Measurements from ENCODE around the gene SLC15A3.
A peak's percentile ranks its signal among the peaks of the same experiment; 100 is the strongest.

Gene SLC15A3

DNA sequence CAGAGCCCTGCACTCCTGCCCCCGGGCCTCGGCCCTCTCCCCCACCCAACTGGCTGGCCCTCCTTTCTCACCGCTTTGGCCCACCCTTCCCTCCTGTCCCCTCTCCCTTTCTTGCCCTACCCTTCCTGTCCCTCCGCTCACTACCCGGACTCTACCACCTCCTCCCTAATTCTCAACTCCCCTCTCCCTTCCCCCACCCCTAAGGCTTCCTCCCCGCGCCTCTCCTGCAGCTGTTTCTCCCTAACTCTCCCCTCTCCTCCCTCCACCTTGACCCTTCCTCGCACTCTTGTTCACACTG, 421 bp downstream of the SLC15A3 start:
- H3K27ac Mint-ChIP-seq: peak overlapping the region; percentile 73 to 86
- H3K4me1 Mint-ChIP-seq (ENCODE audit: low read depth in 2 of 2): peaks cover 14 to 15% of the 10 kb centered on the region in 2 donors
- peak; percentile 3 for ATAC-seq (replicated peaks)
- DNase-seq: no peak
- H3K36me3 Mint-ChIP-seq (ENCODE audit: insufficient read depth): peaks cover 10% of the 10 kb centered on the region
- peaks cover 33 to 41% of the 10 kb centered on the region in 2 donors for H3K27me3 Mint-ChIP-seq
- H3K4me3 Mint-ChIP-seq: peak overlapping the region; percentile 72 to 91
- no peaks in the 10 kb centered on the region for H3K9me3 Mint-ChIP-seq

DNA sequence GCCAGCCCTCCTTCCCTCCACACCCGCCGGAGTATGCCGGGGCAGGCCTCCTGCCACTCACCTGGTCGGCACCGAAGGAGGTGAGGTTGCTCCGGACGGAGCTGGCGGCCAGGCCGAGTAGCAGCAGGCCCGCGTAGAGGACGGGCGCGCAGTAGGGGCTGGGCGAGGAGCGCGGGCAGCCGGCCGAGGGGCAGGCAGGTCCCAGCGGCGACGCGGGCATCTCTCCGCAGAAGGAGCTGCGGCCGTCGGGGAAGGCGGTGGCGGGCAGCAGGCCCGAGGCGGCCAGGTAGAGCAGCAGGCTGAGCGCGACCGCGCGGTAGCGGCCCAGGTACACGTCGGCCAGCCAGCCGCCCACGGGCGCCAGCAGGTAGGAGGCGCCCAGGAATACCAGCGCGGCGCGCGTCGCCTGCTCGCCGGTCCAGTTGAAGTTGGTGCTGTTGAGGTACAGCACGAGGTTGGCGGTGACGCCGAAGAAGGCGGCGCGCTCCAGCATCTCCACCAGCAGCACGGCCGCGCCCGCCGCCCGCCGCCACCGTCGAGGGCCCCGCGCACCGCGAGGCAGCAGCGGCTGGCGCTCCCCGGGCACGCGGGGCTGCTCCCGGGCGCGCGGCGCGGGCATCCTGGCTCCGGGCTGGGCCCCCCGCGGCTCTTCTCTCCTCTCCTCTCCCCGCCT, 907 bp downstream of the SLC15A3 start:
- Mint-ChIP-seq H3K27me3 (peaks cover 38 to 45% of the 10 kb centered on the region in 2 donors), H3K9me3 (no peaks in the 10 kb centered on the region), H3K4me1 (ENCODE audit: low read depth in 2 of 2) (peaks cover 14 to 15% of the 10 kb centered on the region in 2 donors), H3K36me3 (ENCODE audit: insufficient read depth) (peaks cover 10% of the 10 kb centered on the region), H3K4me3 (peak overlapping the region; percentile 72 to 91), H3K27ac (no peak overlapping the region)
- DNase-seq (no peak), ATAC-seq (replicated peaks) (peak; percentile 42)

DNA sequence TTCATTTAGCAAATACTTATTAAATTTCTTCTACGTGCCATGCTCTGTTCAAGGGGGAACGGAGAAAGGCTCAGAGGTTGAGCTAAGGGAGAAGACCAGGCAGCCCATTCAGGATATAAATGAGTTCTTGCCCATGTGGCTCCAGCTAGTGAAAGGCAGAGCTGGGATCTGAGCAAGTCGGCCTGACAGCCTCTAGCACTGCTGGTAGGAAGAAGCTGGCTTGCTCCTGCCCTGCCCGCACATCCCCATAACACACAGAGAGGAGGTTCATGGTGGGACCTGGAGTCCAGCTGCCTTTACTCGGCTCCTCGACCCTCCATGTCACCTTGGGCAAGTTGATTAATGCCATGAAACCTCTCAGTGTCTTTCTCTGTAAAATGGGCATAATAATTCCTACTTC, 2.0 kb downstream of the SLC15A3 start:
- DNase-seq (no peak), ATAC-seq (replicated peaks) (no peak)
- H3K4me1 Mint-ChIP-seq (ENCODE audit: low read depth in 2 of 2): peaks cover 14 to 15% of the 10 kb centered on the region in 2 donors
- H3K27me3 Mint-ChIP-seq: peaks cover 42 to 47% of the 10 kb centered on the region in 2 donors
- no peaks in the 10 kb centered on the region for H3K9me3 Mint-ChIP-seq
- peak overlapping the region in 1 of 2 donors; percentile 51 for H3K4me3 Mint-ChIP-seq
- peaks cover 10% of the 10 kb centered on the region for H3K36me3 Mint-ChIP-seq (ENCODE audit: insufficient read depth)
- H3K27ac Mint-ChIP-seq: no peak overlapping the region

DNA sequence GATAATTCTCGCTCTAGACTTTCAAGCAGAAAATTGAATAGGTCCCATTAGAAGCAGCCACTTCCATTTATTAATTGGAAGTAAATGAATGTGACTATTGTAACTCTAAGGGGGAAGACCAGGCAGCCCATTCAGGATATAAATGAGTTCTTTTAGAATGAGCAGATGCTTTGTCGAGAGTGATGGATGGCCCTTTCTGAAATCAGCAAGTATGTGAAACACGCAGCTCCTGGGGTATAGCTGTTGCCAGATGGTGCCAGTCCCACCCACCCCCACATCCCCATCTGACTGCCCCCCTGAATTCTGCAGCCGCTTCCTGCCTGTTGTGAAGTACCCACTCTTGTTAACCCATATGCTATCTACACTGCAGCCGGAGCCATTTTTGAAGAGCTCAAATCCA, 3.7 kb downstream of the SLC15A3 start:
- H3K27ac Mint-ChIP-seq: no peak overlapping the region
- DNase-seq: no peak
- ATAC-seq (replicated peaks): no peak
- H3K36me3 Mint-ChIP-seq (ENCODE audit: insufficient read depth): peaks cover 6% of the 10 kb centered on the region
- peaks cover 50% of the 10 kb centered on the region in 2 donors for H3K27me3 Mint-ChIP-seq
- H3K4me3 Mint-ChIP-seq: no peak overlapping the region
- H3K9me3 Mint-ChIP-seq: no peaks in the 10 kb centered on the region
- peaks cover 14 to 15% of the 10 kb centered on the region in 2 donors for H3K4me1 Mint-ChIP-seq (ENCODE audit: low read depth in 2 of 2)

DNA sequence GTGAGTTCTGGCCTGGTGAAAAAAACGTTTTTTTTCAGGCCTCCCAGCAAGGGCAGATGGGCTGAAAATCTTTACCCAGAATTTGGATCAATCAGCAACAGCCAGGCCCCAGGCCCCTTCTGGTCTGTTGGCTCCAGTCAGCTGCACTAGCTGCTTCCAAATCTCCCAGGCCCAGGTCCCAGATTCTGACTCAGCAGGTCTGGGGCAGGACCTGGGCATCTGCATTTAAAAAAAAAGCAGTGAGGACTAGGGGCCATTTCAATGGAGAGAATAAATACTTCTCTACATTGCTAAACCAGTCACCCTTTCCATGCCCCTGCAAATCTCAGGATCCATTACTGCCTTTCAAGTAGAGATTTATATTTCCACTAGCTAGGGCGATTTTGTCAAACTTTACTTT, 4.3 kb downstream of the SLC15A3 start:
- no peak for DNase-seq
- no peak overlapping the region for H3K27ac Mint-ChIP-seq
- peaks cover 6% of the 10 kb centered on the region for H3K36me3 Mint-ChIP-seq (ENCODE audit: insufficient read depth)
- H3K4me1 Mint-ChIP-seq (ENCODE audit: low read depth in 2 of 2): peaks cover 11 to 13% of the 10 kb centered on the region in 2 donors
- no peak for ATAC-seq (replicated peaks)
- no peaks in the 10 kb centered on the region for H3K9me3 Mint-ChIP-seq
- H3K27me3 Mint-ChIP-seq: peaks cover 45% of the 10 kb centered on the region in 2 donors
- H3K4me3 Mint-ChIP-seq: no peak overlapping the region

DNA sequence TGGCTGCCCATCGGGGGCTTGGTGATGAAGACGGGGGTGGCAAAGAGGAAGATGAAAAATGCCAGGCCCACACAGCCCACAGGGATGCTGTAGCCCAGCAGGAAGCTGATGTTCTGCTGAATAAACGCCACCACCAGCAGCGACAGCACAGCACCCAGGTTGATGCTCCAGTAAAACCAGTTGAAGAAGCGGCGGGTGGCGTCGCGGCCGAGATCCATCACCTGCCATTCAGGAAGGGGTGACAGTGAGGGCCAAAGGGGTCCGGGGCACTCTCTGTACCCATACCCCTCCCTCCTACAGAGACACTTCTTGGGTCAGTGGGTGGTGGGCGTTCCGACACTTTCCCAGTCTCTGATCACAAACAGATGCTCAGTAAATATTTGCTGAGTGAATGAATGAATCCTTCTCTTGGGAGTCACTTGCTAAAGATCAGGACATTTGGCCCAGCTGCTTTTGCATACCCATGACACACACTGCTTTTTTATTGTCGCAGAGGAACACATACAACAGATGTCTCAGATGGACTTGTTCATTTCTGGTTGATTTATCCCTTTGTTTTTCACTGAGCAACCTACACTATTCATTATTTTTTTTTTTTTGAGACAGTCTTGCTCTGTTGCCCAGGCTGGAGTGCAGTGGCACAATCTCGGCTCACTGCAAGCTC, 5.2 kb downstream of the SLC15A3 start:
- ATAC-seq (replicated peaks): no peak
- Mint-ChIP-seq H3K4me1 (ENCODE audit: low read depth in 2 of 2) (peaks cover 2 to 3% of the 10 kb centered on the region in 2 donors), H3K27ac (no peak overlapping the region), H3K27me3 (peaks cover 35 to 36% of the 10 kb centered on the region in 2 donors), H3K4me3 (no peak overlapping the region), H3K9me3 (no peaks in the 10 kb centered on the region), H3K36me3 (ENCODE audit: insufficient read depth) (peaks cover under 1% of the 10 kb centered on the region)
- DNase-seq: no peak

DNA sequence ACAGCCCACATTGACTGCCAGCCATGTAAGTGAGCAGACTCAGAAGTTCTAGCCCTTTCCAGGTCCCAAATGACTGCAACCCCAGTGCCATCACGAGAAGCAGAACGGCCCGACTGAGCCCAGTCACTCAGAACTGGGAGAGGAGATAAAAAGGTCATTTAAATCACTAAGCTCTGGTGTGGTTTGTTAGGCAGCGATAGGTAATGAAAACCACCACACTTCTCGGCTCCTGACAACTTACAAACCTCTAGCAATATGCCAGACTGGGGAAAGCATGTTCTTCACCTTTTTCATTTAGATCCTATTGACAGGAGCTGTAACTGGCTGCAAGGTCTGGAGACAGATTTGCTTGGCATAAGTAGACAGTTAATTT, 6.7 kb downstream of the SLC15A3 start:
- H3K9me3 Mint-ChIP-seq: no peaks in the 10 kb centered on the region
- no peak overlapping the region for H3K27ac Mint-ChIP-seq
- ATAC-seq (replicated peaks) (no peak), DNase-seq (no peak)
- H3K36me3 Mint-ChIP-seq (ENCODE audit: insufficient read depth): no peaks in the 10 kb centered on the region
- no peak overlapping the region for H3K4me3 Mint-ChIP-seq
- H3K4me1 Mint-ChIP-seq (ENCODE audit: low read depth in 2 of 2): no peaks in the 10 kb centered on the region
- H3K27me3 Mint-ChIP-seq: peaks cover 41 to 43% of the 10 kb centered on the region in 2 donors

DNA sequence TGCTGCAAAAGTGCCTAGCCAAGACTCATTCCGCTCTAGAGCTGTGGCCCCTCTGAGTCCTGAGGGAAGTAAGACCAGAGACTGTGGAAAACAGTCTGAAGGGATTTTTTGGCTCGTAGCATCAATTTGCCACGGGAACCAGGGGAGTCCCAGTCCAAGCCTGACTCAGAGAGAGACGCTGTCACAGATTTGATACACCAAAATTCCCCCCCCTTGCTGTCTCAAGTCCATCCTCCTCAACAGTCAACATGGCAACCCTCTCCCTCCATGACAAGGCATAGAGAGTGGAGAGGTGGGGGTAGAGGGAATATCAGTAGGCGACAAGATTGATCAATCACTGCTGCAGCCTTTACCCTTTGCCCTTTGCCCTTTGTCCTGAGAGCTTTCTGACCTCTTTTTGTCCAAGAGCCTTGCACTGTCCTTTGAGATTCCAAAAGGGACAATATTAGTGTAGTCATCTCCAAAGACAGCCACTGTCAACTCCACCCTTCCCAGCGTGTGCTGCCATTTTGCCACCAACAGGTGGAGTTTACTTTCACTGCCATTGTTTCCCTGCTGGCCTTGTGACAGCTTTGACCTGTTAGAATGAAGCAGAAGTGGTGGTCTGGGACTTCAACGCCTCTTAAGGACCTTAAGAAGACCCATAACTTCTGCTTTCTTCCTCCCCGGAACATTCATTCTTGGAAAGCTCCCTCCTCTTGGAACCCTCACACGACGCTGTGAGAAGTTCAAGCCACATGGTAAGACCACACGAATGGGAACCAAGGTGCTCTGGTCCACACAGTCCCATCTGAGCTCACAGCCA, 7.3 kb downstream of the SLC15A3 start:
- peak overlapping the region in 1 of 2 donors; percentile 49 for H3K27ac Mint-ChIP-seq

DNA sequence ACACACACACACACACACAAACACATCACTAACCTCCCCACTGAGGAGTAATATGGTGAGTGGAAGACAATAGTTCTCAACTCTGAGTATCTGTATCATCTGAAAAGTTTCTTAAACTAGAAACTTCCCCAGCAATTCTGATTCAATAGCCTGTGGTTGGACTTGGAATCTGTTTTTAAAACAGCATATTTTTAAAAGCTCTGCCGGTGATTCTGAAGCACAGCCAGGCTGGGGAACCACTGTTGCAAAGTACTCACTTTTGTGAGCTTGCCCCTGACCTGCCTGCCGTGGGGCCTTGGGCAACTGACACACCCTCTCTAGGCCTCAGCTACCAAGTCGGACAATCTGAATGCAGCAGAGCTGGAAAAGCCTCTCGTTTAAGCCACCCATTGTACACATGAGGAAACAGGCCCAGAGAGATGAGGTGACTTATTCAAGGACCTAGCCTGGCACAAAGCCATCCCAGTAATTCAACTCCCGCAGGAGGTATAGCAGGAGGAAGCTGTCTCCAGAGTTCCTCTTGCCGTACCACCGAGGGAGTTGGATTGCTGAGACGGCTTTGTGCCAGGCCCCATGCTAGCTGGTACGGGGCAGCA, 8.9 kb downstream of the SLC15A3 start:
- ATAC-seq (replicated peaks) (no peak), DNase-seq (no peak)
- Mint-ChIP-seq H3K27ac (no peak overlapping the region), H3K27me3 (peaks cover 38 to 40% of the 10 kb centered on the region in 2 donors), H3K9me3 (no peaks in the 10 kb centered on the region), H3K4me3 (no peak overlapping the region), H3K36me3 (ENCODE audit: insufficient read depth) (peaks cover 2% of the 10 kb centered on the region), H3K4me1 (ENCODE audit: low read depth in 2 of 2) (no peaks in the 10 kb centered on the region)

More for the DNA sequence above, 7.3 kb downstream of the SLC15A3 start:
- Mint-ChIP-seq H3K4me3 (no peak overlapping the region), H3K36me3 (ENCODE audit: insufficient read depth) (no peaks in the 10 kb centered on the region), H3K4me1 (ENCODE audit: low read depth in 2 of 2) (no peaks in the 10 kb centered on the region), H3K9me3 (no peaks in the 10 kb centered on the region), H3K27me3 (peaks cover 41 to 43% of the 10 kb centered on the region in 2 donors)
- DNase-seq (no peak), ATAC-seq (replicated peaks) (no peak)

DNA sequence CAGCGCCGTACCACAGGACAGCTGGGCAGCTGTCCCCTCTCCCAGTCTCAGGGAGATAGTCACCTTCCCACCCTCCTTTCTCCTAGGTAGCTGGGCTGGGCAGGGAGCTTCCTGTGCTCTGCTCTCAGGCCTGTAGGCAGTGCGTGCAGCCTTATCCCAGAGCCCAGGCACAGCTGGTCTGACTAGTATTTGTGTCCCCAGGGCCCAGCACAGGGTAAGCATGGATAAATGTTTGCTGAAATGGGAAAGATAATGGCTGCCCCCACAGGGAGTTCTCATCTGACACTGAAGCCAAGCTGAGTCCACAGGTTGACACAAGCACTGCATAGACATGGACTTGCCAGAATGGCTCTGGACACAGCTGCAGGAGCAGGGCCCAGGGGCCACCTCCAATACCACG, 9.8 kb downstream of the SLC15A3 start:
- no peaks in the 10 kb centered on the region for H3K9me3 Mint-ChIP-seq
- no peak for ATAC-seq (replicated peaks)
- no peaks in the 10 kb centered on the region for H3K4me1 Mint-ChIP-seq (ENCODE audit: low read depth in 2 of 2)
- H3K4me3 Mint-ChIP-seq: no peak overlapping the region
- peaks cover 2% of the 10 kb centered on the region for H3K36me3 Mint-ChIP-seq (ENCODE audit: insufficient read depth)
- DNase-seq: no peak
- H3K27me3 Mint-ChIP-seq: peaks cover 45% of the 10 kb centered on the region in 2 donors
- no peak overlapping the region for H3K27ac Mint-ChIP-seq

DNA sequence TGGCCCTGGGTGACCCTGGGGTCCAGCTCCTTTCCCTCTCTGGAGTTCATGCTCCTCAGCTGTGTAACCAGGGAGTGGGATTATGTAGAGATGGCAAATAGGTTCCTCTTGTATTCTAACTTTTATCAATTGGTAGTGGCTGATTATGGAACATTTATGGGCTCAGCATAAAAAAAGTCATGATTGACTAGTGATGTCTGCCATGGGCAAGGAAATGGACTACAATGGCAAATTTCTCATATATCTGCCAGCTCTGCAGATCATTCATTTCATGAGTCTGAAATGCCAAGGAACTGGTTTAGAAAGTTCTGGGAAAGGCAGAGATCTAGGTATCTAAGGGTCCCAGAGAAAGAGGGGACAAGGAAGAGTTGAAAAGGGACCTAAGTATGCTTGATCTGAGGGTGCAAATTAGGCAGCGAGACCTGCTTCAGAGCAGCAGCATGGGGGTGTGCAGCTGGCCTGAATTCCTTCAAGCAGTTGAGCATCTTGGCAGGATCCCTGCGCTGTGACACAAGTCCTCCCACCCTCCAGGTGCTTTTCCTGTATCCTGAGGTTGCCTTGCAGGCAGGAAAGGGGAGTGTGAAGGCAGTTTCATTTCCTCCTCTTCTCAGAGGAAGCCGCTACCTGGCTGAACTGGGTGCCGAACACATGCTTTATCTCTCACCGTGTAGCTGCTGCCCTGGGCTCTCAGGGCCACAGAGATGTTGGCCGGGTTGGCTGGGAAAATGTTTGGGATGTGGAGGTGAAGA, 10.4 kb downstream of the SLC15A3 start:
- H3K4me1 Mint-ChIP-seq (ENCODE audit: low read depth in 2 of 2): no peaks in the 10 kb centered on the region
- ATAC-seq (replicated peaks) (no peak), DNase-seq (no peak)
- peaks cover 2% of the 10 kb centered on the region for H3K36me3 Mint-ChIP-seq (ENCODE audit: insufficient read depth)
- H3K27ac Mint-ChIP-seq: no peak overlapping the region
- no peak overlapping the region for H3K4me3 Mint-ChIP-seq
- no peaks in the 10 kb centered on the region for H3K9me3 Mint-ChIP-seq
- H3K27me3 Mint-ChIP-seq: peaks cover 43 to 51% of the 10 kb centered on the region in 2 donors

DNA sequence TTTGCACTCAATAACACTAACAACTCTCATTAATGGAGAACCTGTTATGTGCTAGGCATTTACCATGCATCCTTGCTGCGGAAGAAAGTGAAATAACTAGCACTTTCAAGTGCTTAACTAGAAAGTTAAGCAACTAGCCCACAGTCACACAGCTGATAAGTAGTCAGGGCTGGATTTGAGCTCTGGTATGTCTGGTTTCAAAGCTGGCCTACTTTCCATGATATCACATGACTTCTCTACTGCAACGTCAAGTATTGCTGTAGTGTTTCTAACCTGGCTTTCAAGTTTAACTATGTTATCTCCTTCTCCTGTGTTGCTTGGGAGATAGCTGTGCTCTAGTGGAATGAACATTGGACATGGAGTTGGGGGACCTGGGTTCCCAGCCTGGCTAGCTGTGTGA, 12.1 kb downstream of the SLC15A3 start:
- H3K9me3 Mint-ChIP-seq: no peaks in the 10 kb centered on the region
- no peak overlapping the region for H3K4me3 Mint-ChIP-seq
- DNase-seq (no peak), ATAC-seq (replicated peaks) (peak; percentile 59)
- no peaks in the 10 kb centered on the region for H3K4me1 Mint-ChIP-seq (ENCODE audit: low read depth in 2 of 2)
- H3K27ac Mint-ChIP-seq: peak overlapping the region in 1 of 2 donors; percentile 56
- H3K27me3 Mint-ChIP-seq: peaks cover 40 to 41% of the 10 kb centered on the region in 2 donors
- peaks cover 2% of the 10 kb centered on the region for H3K36me3 Mint-ChIP-seq (ENCODE audit: insufficient read depth)

DNA sequence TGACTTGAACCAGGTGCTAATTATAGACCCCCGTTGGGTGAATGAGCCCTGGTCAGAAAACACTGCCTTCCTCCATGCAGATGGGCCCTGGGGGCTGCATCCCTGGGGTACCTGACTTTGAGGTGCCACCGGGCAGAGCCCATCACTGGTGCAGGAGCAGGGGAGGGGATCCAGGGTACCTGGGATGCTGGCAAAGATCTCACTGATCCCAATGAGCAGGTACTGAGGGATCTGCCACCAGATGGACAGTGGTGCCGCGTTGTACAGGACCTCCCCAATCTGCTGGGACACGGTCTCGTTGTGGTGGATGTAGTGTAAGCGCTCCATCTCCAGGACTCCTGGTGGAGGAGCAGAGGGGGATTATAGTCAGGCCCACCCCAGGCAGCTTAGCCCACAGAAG, 12.7 kb downstream of the SLC15A3 start:
- no peak overlapping the region for H3K27ac Mint-ChIP-seq

More for the DNA sequence above, 12.7 kb downstream of the SLC15A3 start:
- Mint-ChIP-seq H3K4me3 (no peak overlapping the region), H3K36me3 (ENCODE audit: insufficient read depth) (peaks cover 6% of the 10 kb centered on the region), H3K4me1 (ENCODE audit: low read depth in 2 of 2) (no peaks in the 10 kb centered on the region), H3K9me3 (no peaks in the 10 kb centered on the region), H3K27me3 (peaks cover 35 to 41% of the 10 kb centered on the region in 2 donors)
- ATAC-seq (replicated peaks): no peak
- DNase-seq: no peak

Data from effector memory CD8-positive, alpha-beta T cell (primary cell).